ENCODE results near the gene SBF2.

SBF2 gene

DNA sequence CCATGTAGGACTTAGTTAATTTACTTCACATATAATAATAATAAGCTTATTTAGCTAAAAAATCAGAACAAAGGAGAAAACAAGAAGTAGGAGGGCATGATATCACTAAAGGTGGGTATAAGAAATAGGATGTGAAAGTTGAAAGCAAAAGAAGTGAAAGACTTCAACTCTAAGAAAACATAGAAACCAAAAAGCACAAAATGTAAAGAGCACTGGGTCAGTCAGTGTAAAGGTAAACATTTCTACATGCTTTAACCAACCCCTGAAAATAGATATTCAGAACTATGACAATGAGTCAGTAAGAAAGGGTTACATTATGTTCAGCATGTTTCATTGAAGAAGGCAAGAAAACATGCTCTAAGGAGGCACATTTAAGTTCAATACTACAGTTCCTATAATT lies 331.3 kb downstream of the SBF2 start:
- H3F3A ChIP-seq (ENCODE audit: insufficient read depth, low read length): no peaks in the 10 kb centered on the region; the same call in 1 of the 2 replicates
- peaks cover 7% of the 10 kb centered on the region; the same call in 1 of the 2 replicates for H3K4me1 ChIP-seq (ENCODE audit: low read length)
- H4K20me1 ChIP-seq (ENCODE audit: insufficient read depth, low read length): no peaks in the 10 kb centered on the region
- H3K9me2 ChIP-seq (replicated peaks; ENCODE audit: insufficient read depth, low read length): no peaks in the 10 kb centered on the region
- H3K4me2 ChIP-seq (ENCODE audit: low read depth, low read length): no peak overlapping the region
- no peak overlapping the region for H3K27ac ChIP-seq (ENCODE audit: low read length)
- H3K79me2 ChIP-seq (ENCODE audit: low read length): no peaks in the 10 kb centered on the region
- H3K9ac ChIP-seq (ENCODE audit: low read length): no peak overlapping the region
- no peaks in the 10 kb centered on the region for H3K27me3 ChIP-seq (replicated peaks; ENCODE audit: insufficient read depth, low read length)
- H3K9me3 ChIP-seq (replicated peaks; ENCODE audit: insufficient read depth, low read length): no peaks in the 10 kb centered on the region
- H3K4me3 ChIP-seq (ENCODE audit: low read length): no peak overlapping the region
- TF ChIP-seq EZH2phosphoT487 (IDR thresholded peaks at IDR 0.05; ENCODE audit: low read length): no peak
- no peak for TF ChIP-seq EZH2 (optimal IDR thresholded peaks at IDR 0.05; ENCODE audit: low read depth, low read length)
- TF ChIP-seq, protein P1, sequence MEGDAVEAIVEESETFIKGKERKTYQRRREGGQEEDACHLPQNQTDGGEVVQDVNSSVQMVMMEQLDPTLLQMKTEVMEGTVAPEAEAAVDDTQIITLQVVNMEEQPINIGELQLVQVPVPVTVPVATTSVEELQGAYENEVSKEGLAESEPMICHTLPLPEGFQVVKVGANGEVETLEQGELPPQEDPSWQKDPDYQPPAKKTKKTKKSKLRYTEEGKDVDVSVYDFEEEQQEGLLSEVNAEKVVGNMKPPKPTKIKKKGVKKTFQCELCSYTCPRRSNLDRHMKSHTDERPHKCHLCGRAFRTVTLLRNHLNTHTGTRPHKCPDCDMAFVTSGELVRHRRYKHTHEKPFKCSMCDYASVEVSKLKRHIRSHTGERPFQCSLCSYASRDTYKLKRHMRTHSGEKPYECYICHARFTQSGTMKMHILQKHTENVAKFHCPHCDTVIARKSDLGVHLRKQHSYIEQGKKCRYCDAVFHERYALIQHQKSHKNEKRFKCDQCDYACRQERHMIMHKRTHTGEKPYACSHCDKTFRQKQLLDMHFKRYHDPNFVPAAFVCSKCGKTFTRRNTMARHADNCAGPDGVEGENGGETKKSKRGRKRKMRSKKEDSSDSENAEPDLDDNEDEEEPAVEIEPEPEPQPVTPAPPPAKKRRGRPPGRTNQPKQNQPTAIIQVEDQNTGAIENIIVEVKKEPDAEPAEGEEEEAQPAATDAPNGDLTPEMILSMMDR (IDR thresholded peaks at IDR 0.05; ENCODE audit: low read length): no peak
- no peaks in the 10 kb centered on the region for H3K36me3 ChIP-seq (replicated peaks; ENCODE audit: insufficient read depth, low read length)
- H2AFZ ChIP-seq (ENCODE audit: low read length): no peak overlapping the region
- peak; percentile 36 for DNase-seq

- no peaks in the 10 kb centered on the region for H3F3A ChIP-seq (ENCODE audit: insufficient read depth, low read length)
- no peak overlapping the region for H2AFZ ChIP-seq (ENCODE audit: low read length)
- no peaks in the 10 kb centered on the region for H3K9me3 ChIP-seq (replicated peaks; ENCODE audit: insufficient read depth, low read length)
- H3K9me2 ChIP-seq (replicated peaks; ENCODE audit: insufficient read depth, low read length): no peaks in the 10 kb centered on the region
- no peak overlapping the region for H3K27ac ChIP-seq (ENCODE audit: low read length)
- DNase-seq: no peak
- H4K20me1 ChIP-seq (ENCODE audit: insufficient read depth, low read length): no peaks in the 10 kb centered on the region
- TF ChIP-seq, protein P1 (IDR thresholded peaks at IDR 0.05; ENCODE audit: low read length): no peak
- H3K4me3 ChIP-seq (ENCODE audit: low read length): no peak overlapping the region
- H3K27me3 ChIP-seq (replicated peaks; ENCODE audit: insufficient read depth, low read length): no peaks in the 10 kb centered on the region
- no peaks in the 10 kb centered on the region for H3K4me1 ChIP-seq (ENCODE audit: low read length)
- no peak overlapping the region for H3K4me2 ChIP-seq (ENCODE audit: low read depth, low read length)
- no peaks in the 10 kb centered on the region for H3K79me2 ChIP-seq (ENCODE audit: low read length)
- H3K36me3 ChIP-seq (replicated peaks; ENCODE audit: insufficient read depth, low read length): no peaks in the 10 kb centered on the region
- no peak overlapping the region for H3K9ac ChIP-seq (ENCODE audit: low read length)
Measured at GRCh38 chr11:9957072-9957471, 336.9 kb downstream of the SBF2 start.

DNA sequence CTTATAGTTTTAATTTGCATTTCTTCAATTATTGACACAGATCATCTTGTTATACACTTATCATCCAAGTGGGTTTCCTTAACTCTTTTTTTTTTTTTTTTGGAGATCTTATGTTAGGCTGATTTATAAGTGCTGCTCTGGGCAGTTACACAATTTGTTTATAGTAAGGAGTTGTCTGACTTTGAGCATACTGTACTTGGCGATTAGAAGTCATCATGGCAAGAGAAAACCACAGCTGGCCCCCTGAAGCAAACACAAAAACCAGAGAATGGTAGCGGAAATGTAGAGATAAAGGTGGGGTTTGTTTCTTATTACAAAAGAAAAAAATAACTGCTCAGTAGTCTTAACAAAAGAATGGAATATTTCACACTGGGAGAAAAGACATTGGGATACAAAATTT lies 337.5 kb downstream of the SBF2 start:
- no peak overlapping the region for H2AFZ ChIP-seq (ENCODE audit: low read length)
- no peak for TF ChIP-seq EZH2phosphoT487 (IDR thresholded peaks at IDR 0.05; ENCODE audit: low read length)
- no peak for TF ChIP-seq EZH2 (optimal IDR thresholded peaks at IDR 0.05; ENCODE audit: low read depth, low read length)
- TF ChIP-seq, protein P1 (IDR thresholded peaks at IDR 0.05; ENCODE audit: low read length): no peak
- no peaks in the 10 kb centered on the region for H3K27me3 ChIP-seq (replicated peaks; ENCODE audit: insufficient read depth, low read length)
- no peak for DNase-seq
- H3K9me2 ChIP-seq (replicated peaks; ENCODE audit: insufficient read depth, low read length): no peaks in the 10 kb centered on the region
- H3K9me3 ChIP-seq (replicated peaks; ENCODE audit: insufficient read depth, low read length): no peaks in the 10 kb centered on the region
- no peaks in the 10 kb centered on the region for H3K4me1 ChIP-seq (ENCODE audit: low read length)
- no peaks in the 10 kb centered on the region for H3K36me3 ChIP-seq (replicated peaks; ENCODE audit: insufficient read depth, low read length)
- H3K4me3 ChIP-seq (ENCODE audit: low read length): no peak overlapping the region
- H3K79me2 ChIP-seq (ENCODE audit: low read length): no peaks in the 10 kb centered on the region
- H4K20me1 ChIP-seq (ENCODE audit: insufficient read depth, low read length): no peaks in the 10 kb centered on the region
- H3K9ac ChIP-seq (ENCODE audit: low read length): no peak overlapping the region
- H3K4me2 ChIP-seq (ENCODE audit: low read depth, low read length): no peak overlapping the region
- H3K27ac ChIP-seq (ENCODE audit: low read length): no peak overlapping the region
- H3F3A ChIP-seq (ENCODE audit: insufficient read depth, low read length): no peaks in the 10 kb centered on the region
